A673 (cell line): ENCODE data around the gene MX2.
"Not testable (repeated sequence)": the region's sequence is repeated elsewhere in the genome, so short reads cannot be mapped to it uniquely, and the experiment has no call there.

Experiments
- CTCF ChIP-seq: fragments of 300-800, 200-600 bp; sonication (generic); conservative IDR thresholded peaks from 2 replicates; pipeline ENCODE4 v1.5.1; 2017; ENCODE audit warnings: low read depth, mild to moderate bottlenecking, antibody characterized with exemption, low read length, moderate library complexity, mixed read lengths
- EZH2 ChIP-seq: fragments of 200-600 bp; sonication (generic); IDR thresholded peaks from 2 replicates; pipeline ENCODE4 v1.6.1; 2017; ENCODE audit warnings: borderline replicate concordance, low read depth, mild to moderate bottlenecking, mixed read lengths, antibody characterized with exemption, low read length; ENCODE audit not compliant: poor library complexity, severe bottlenecking

GRCh38 chr21:41359754-41360071 lies 2.1 kb upstream of the MX2 start:
- TF ChIP-seq EZH2, CTCF: not testable (repeated sequence)
